ENCODE data around the gene OR4E1.
"Not testable (repeated sequence)": the region's sequence is repeated elsewhere in the genome, so short reads cannot be mapped to it uniquely, and the experiment has no call there.

The OR4E1 gene, protein sequence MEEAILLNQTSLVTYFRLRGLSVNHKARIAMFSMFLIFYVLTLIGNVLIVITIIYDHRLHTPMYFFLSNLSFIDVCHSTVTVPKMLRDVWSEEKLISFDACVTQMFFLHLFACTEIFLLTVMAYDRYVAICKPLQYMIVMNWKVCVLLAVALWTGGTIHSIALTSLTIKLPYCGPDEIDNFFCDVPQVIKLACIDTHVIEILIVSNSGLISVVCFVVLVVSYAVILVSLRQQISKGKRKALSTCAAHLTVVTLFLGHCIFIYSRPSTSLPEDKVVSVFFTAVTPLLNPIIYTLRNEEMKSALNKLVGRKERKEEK

GRCh38 chr14:21673718-21674117 is at the start of gene OR4E1:
Gene OR4E1, minus strand, starts transcription at chr14:21673818. Its CDS starts 2,883 bp downstream, at chr14:21670935.
- DNase-seq (ENCODE audit: low read depth, low spot score), result no peak

GRCh38 chr14:21721504-21721903 is 47.9 kb upstream of the OR4E1 start:
- no peak for DNase-seq (ENCODE audit: low read depth, low spot score)

DNA sequence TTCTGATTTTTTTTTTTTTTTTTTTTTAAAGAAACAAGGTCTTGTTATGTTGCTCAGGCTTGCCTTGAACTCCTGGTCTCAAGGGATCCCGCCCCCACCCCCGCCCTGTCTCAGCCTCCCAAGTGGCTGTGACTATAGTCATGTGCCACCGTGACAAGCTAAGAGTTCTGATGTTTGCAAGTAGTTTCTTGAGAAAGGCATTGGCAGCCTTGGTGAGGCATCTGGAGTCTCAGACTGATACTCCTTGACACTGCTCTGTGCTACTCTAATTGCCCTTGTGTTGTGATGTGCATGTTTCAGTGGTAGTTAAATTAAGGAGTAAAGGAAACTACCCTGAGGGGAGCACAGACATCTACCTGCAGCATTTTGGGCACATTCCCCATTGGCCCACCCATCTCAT is 46.2 kb upstream of the OR4E1 start:
- DNase-seq (ENCODE audit: low read depth, low spot score), result no peak

- no peak for DNase-seq (ENCODE audit: low read depth, low spot score)
Measured at GRCh38 chr14:21714318-21714929, 40.8 kb upstream of the OR4E1 start.

DNA sequence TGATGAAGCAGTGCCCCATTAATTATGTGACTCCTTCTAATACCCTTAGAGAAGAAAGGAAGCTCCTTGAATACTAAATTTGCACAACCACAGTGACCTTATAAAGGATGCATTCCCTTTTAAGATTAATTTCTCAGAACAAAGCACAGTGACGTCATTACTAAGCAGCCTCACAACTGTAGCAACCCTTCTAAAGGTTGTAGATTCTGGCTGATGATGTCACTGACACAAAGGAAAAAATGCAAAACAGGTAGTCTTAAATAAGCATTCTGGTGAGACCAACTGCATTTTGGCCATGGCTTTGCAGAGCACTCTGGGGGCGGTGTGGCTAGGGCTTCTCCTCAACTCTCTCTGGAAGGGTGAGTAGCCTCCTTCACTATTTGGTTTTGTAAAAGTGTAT is 38.4 kb upstream of the OR4E1 start:
- no peak for DNase-seq (ENCODE audit: low read depth, low spot score)

GRCh38 chr14:21711360-21711961 is 37.8 kb upstream of the OR4E1 start:
- DNase-seq (ENCODE audit: low read depth, low spot score), result no peak

GRCh38 chr14:21704338-21704737 is 30.7 kb upstream of the OR4E1 start:
- no peak for DNase-seq (ENCODE audit: low read depth, low spot score)

DNA sequence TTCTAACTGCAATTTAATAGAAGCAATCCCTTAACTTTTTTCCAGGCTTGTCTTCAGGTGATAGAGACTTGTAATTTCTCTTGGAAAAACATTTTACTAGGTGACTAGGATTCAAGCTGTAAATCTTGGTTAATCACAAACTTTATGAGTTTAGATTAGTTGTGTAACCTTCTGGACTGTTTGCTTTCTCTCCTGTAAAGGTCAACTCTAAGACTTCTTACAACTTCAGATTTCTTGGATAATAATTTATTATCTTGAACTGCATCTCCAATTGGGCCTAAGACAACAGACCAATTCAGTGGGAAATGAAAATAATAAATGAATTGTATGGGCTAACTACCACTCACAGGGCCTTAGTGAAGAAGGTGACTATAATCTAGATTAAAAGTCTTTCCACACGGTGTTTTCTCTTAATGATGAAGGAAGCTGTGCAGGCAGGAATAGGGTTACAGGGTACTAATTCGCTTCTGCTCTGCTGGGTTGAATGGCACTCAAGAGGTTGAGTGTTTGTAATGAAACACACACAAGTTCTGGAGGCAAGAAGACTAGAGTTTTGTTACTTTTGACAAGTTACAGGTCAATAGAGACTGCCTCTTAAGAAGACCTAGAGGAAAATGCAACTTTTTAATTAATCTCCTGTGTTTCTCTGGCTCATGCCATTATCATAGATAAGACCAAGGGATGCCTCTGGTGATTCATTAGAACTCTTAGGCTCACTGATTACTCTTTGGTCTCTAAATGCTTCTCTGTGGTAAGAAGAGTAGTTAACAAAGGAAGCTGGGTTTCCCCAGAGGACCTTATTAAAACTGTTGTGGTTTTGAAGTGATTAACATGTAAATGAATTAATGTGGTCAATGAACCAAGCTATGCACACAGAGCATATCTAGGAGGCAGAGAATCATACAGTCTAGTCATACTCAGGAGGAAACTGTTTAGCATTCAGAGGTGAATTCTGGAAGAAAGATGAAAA is 30.0 kb upstream of the OR4E1 start:
- DNase-seq (ENCODE audit: low read depth, low spot score), result no peak

DNA sequence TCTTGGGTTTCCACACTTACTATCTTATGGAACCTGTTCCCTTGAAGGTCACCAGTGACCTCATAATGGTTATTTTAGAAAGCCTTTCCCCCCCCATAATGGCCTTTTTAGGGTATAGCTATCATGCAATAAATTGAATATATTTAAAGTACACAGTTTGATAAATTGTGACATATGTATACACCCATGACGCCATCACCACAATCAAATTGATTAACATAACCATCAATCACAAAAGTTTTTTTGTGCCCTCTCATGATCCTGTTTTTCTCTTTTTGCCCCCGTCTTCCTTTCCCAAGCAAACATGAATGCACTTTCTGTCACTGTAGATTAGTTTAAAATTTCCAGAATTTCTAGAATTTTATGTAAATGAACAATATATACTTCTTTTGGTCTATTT is 28.7 kb upstream of the OR4E1 start:
- no peak for DNase-seq (ENCODE audit: low read depth, low spot score)

- DNase-seq (ENCODE audit: low read depth, low spot score), result no peak
Measured at GRCh38 chr14:21699551-21699950, 25.9 kb upstream of the OR4E1 start.

DNA sequence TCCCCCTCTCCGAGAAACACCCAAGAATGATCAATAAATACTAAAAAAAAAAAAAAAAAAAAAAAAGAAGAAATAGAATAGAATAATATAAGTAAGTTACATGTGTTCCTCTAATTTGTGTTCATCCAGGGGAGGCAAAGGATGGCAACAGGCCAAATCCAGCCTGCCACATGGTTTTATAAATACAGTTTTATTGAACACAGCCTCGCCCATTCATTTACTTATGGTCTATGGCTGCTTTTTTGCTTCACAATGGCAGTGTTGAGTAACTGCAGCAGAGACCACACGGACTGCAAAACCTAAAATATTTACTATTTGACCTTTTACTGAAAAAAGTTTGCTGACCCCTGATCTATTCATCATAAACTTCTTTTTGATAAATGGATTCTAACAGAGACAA is 24.9 kb upstream of the OR4E1 start:
- not testable (repeated sequence) for DNase-seq (ENCODE audit: low read depth, low spot score)

- DNase-seq (ENCODE audit: low read depth, low spot score), result not testable (repeated sequence)
Measured at GRCh38 chr14:21697662-21698061, 24.0 kb upstream of the OR4E1 start.

GRCh38 chr14:21694425-21694824 is 20.8 kb upstream of the OR4E1 start:
- DNase-seq (ENCODE audit: low read depth, low spot score), result no peak

DNA sequence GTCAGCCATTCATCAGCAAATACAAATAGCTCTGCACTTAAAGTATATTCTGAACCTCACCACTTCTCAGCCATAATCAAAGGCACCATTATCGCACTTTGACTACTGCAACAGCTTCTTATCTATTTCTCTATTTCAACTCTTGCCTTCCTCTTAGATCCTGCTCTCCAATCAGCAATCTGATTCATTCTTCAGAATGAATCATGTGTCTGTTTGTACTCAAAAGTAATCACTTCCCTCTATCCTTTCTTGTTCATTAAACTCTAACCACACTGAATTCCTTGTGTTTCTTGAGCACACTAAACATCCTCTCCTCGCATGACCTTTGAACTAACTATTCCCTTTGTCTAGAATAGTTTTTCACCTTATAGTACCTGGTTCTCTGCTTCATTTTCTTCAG is 12.8 kb upstream of the OR4E1 start:
- no peak for DNase-seq (ENCODE audit: low read depth, low spot score)

GRCh38 chr14:21680072-21680471 is 6.5 kb upstream of the OR4E1 start:
- DNase-seq (ENCODE audit: low read depth, low spot score), result no peak

DNA sequence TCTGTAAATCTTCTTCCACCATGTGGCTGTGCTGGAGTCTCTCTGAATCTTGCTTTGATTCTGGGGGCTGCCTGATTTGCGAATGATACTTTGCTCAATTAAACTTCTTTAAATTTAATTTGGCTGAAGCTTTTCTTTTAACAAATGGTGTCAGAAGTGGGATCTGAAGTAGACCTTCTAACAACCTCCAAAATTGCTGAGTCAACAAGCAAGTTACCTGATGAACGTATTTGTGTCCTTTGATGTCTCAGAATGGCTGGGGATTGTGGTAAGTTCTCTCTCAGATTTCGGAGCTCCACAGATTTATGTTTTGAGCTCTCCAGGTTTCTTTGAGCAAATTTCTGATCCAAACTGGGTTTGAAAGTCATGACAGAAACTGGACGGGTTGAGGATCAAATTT is 1.9 kb upstream of the OR4E1 start:
- DNase-seq (ENCODE audit: low read depth, low spot score), result no peak

- DNase-seq (ENCODE audit: low read depth, low spot score), result no peak
Measured at GRCh38 chr14:21672116-21672515, 1.5 kb downstream of the OR4E1 start.

DNA sequence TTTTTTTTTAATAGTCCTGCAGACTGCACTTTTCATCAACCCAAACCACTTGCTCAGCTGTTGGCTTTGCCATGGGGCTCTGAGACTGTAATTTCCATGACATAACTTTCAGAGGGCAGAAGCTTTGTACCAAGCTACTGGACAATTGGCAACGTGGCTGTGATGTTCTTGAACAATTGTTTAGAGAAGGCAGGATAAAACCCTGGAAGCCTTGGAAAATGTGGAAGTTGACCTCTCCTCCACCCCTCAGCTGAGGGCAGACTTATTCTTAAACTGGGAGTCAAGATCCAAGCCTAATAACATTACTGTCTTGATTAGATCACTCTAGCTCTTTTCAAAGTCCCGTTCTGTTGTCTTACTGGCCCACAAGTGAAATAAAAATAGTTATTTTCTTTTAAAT is 2.2 kb downstream of the OR4E1 start:
- no peak for DNase-seq (ENCODE audit: low read depth, low spot score)

- DNase-seq (ENCODE audit: low read depth, low spot score), result no peak
Measured at GRCh38 chr14:21669284-21669683, 4.3 kb downstream of the OR4E1 start.

GRCh38 chr14:21668377-21668776 is 5.2 kb downstream of the OR4E1 start:
- DNase-seq (ENCODE audit: low read depth, low spot score), result no peak

DNA sequence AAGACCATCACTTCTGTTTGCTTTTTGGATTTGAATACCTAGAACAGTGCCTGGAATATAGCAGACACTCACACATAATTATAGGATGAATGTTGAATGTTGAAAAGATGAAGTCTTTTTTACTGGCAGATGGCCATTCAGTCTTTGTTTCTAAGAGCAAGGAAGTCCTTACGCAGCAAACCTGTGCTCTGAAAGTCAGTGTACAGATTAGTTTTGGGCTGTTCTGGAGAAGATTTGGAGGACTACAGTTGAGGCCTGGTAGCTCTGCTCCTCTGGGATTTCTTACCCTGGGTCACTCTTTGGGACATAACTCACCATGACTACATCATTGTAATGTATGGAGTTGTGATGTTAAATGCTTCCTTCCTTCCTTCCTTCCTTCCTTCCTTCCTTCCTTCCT is 16.6 kb downstream of the OR4E1 start:
- no peak for DNase-seq (ENCODE audit: low read depth, low spot score)

- DNase-seq (ENCODE audit: low read depth, low spot score), result no peak
Measured at GRCh38 chr14:21654215-21654614, 19.4 kb downstream of the OR4E1 start.
